A673 (cell line): Measurements from ENCODE around the gene ERFE.

ENCODE experiments used
- EZH2 ChIP-seq: fragments of 200-600 bp; sonication (generic); IDR thresholded peaks from 2 replicates; pipeline ENCODE4 v1.6.1; 2017; ENCODE audit warnings: borderline replicate concordance, low read depth, mild to moderate bottlenecking, mixed read lengths, antibody characterized with exemption, low read length; ENCODE audit not compliant: poor library complexity, severe bottlenecking
- TF ChIP-seq, protein P1 (sequence below): fragments of 300-800, 200-600 bp; sonication (generic); conservative IDR thresholded peaks from 2 replicates; pipeline ENCODE4 v1.5.1; 2017; ENCODE audit warnings: low read depth, mild to moderate bottlenecking, antibody characterized with exemption, low read length, moderate library complexity, mixed read lengths

DNA sequence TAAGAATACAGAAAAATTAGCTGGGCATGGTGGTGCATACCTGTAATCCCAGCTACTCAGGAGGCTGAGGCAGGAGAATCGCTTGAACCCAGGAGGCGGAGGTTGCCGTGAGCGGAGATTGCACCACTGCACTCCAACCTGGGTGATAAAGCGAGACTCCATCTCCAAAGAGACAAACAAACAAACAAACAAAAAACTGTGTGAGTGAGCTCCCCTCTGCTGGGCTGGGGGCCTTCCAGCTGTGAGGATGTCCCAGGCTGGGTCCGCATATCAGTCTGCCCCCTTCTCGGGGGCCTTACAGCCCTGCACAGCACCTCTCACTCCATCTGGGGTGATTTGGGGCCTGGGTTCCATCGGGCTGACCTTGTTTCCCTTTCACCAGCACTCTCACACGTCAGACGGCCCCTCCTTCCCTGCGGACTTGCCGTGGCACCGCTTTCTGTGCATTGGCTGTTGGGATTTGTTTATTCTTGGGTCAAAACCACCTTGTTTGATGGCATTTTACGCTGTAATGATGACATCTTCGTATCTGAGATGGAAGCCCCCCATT lies 23.1 kb upstream of the ERFE start:
- TF ChIP-seq, protein P1, sequence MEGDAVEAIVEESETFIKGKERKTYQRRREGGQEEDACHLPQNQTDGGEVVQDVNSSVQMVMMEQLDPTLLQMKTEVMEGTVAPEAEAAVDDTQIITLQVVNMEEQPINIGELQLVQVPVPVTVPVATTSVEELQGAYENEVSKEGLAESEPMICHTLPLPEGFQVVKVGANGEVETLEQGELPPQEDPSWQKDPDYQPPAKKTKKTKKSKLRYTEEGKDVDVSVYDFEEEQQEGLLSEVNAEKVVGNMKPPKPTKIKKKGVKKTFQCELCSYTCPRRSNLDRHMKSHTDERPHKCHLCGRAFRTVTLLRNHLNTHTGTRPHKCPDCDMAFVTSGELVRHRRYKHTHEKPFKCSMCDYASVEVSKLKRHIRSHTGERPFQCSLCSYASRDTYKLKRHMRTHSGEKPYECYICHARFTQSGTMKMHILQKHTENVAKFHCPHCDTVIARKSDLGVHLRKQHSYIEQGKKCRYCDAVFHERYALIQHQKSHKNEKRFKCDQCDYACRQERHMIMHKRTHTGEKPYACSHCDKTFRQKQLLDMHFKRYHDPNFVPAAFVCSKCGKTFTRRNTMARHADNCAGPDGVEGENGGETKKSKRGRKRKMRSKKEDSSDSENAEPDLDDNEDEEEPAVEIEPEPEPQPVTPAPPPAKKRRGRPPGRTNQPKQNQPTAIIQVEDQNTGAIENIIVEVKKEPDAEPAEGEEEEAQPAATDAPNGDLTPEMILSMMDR, result no peak
- TF ChIP-seq EZH2, result no peak
